GM23338 (cell line): ENCODE results near the gene USP31. TPM values are rescaled to one million over a fixed set of nuclear protein-coding genes. Genes with fewer than 3 reads are reported as not detected.

Experiments
- ATAC-seq: fragments of 200-7000 bp; cut with Tn5 transposase; 3 replicates; pipeline ENCODE4 v1.9.1; 2020
- DNase-seq: peaks from one replicate; pipeline ENCODE4 v3.0.0-alpha.2; 2015; ENCODE audit warnings: low spot score
- H2AFZ ChIP-seq: fragments of 200-600 bp; sonication (generic); 2 replicates; pipeline ENCODE4 v1.8.0; 2016; ENCODE audit warnings: antibody characterized with exemption, mild to moderate bottlenecking, moderate library complexity
- H3F3A ChIP-seq: fragments of 200-600 bp; sonication (generic); replicated peaks from 2 replicates; pipeline ENCODE4 v1.8.0; 2017; ENCODE audit warnings: antibody characterized with exemption, mixed run types, low read depth
- H3K27ac ChIP-seq: fragments of 200-600 bp; sonication (generic); 2 replicates; pipeline ENCODE4 v1.6.1; 2016; ENCODE audit warnings: low read depth
- H3K27me3 ChIP-seq: fragments of 200-600 bp; sonication (generic); 2 replicates; pipeline ENCODE4 v1.8.0; 2016; ENCODE audit warnings: mild to moderate bottlenecking, mixed run types, moderate library complexity; ENCODE audit not compliant: insufficient read depth
- H3K36me3 ChIP-seq: fragments of 200-600 bp; sonication (generic); 2 replicates; pipeline ENCODE4 v1.8.0; 2016; ENCODE audit warnings: mild to moderate bottlenecking; ENCODE audit not compliant: insufficient read depth
- H3K4me1 ChIP-seq: fragments of 200-600 bp; sonication (generic); 2 replicates; pipeline ENCODE4 v1.8.0; 2016; ENCODE audit warnings: mild to moderate bottlenecking, moderate library complexity; ENCODE audit not compliant: insufficient read depth
- H3K4me2 ChIP-seq: fragments of 200-600 bp; sonication (generic); 2 replicates; pipeline ENCODE4 v1.7.1; 2017; ENCODE audit warnings: mixed run types
- H3K4me3 ChIP-seq: fragments of 200-600 bp; sonication (generic); 2 replicates; pipeline ENCODE4 v1.6.1; 2016; ENCODE audit warnings: mixed run types
- H3K79me2 ChIP-seq: fragments of 200-600 bp; sonication (generic); replicated peaks from 2 replicates; pipeline ENCODE4 v1.8.0; 2017; ENCODE audit warnings: mild to moderate bottlenecking; ENCODE audit not compliant: insufficient read depth
- H3K9me2 ChIP-seq: fragments of 200-600 bp; sonication (generic); 2 replicates; pipeline ENCODE4 v1.8.0; 2017; ENCODE audit not compliant: insufficient read depth
- H4K20me1 ChIP-seq: fragments of 200-600 bp; sonication (generic); replicated peaks from 2 replicates; pipeline ENCODE4 v1.8.0; 2017; ENCODE audit warnings: mild to moderate bottlenecking; ENCODE audit not compliant: insufficient read depth
- H3K27ac Mint-ChIP-seq: 2 replicates; pipeline ENCODE4 v1.8.0; 2020; ENCODE audit warnings: inconsistent platforms, mild to moderate bottlenecking, moderate library complexity, mixed read lengths
- H3K27me3 Mint-ChIP-seq: 3 replicates; pipeline ENCODE4 v1.8.0; 2022; ENCODE audit warnings: low read depth, mild to moderate bottlenecking, moderate library complexity, mixed read lengths, inconsistent platforms; ENCODE audit not compliant: insufficient read depth, poor library complexity
- H3K36me3 Mint-ChIP-seq: 3 replicates; pipeline ENCODE4 v1.8.0; 2021; ENCODE audit warnings: low read depth, mild to moderate bottlenecking, inconsistent platforms, moderate library complexity, mixed read lengths
- H3K4me1 Mint-ChIP-seq: 3 replicates; pipeline ENCODE4 v1.8.0; 2020; ENCODE audit warnings: mild to moderate bottlenecking, inconsistent platforms, mixed read lengths
- H3K4me3 Mint-ChIP-seq: 3 replicates; pipeline ENCODE4 v1.8.0; 2021; ENCODE audit warnings: moderate library complexity, mild to moderate bottlenecking, inconsistent platforms, mixed read lengths
- H3K9me3 Mint-ChIP-seq: 3 replicates; pipeline ENCODE4 v1.8.0; 2020; ENCODE audit warnings: moderate library complexity, mild to moderate bottlenecking, inconsistent platforms, mixed read lengths
- CREB1 ChIP-seq: fragments of 250-450 bp; sonication (Bioruptor Pico); IDR thresholded peaks from 2 replicates; pipeline ENCODE4 v1.5.0; 2020; ENCODE audit warnings: low read depth, mild to moderate bottlenecking, moderate library complexity
- CTCF ChIP-seq, 2 experiments: fragments of 200-600 bp in 1 of 2; sonication (generic) in 1 of 2; conservative IDR thresholded peaks; 2 replicates each; pipeline versions ENCODE4 v1.5.1 to v1.6.1; 2016 to 2017; ENCODE audit warnings: antibody characterized with exemption in 2 of 2, low read depth in 2 of 2, mild to moderate bottlenecking in 2 of 2, moderate library complexity in 1 of 2
- ETS1 ChIP-seq: IDR thresholded peaks from 2 replicates; pipeline ENCODE4 v1.6.1; 2016; ENCODE audit warnings: antibody characterized with exemption
- EZH2phosphoT487 ChIP-seq: fragments of 200-600 bp; sonication (generic); IDR thresholded peaks from one replicate; pipeline ENCODE4 v1.8.1; 2018; ENCODE audit warnings: antibody characterized with exemption; ENCODE audit not compliant: unreplicated experiment
- JUNB ChIP-seq: IDR thresholded peaks from one replicate; pipeline ENCODE4 v1.6.1; 2016; ENCODE audit warnings: antibody characterized with exemption; ENCODE audit not compliant: unreplicated experiment
- NANOG ChIP-seq: IDR thresholded peaks from 2 replicates; pipeline ENCODE4 v1.6.1; 2016; ENCODE audit warnings: antibody characterized with exemption, borderline replicate concordance
- POLR2AphosphoS5 ChIP-seq: IDR thresholded peaks from 2 replicates; pipeline ENCODE4 v1.6.1; 2016; ENCODE audit warnings: antibody characterized with exemption, low read depth
- REST ChIP-seq: IDR thresholded peaks from one replicate; pipeline ENCODE4 v1.6.1; 2018; ENCODE audit warnings: antibody characterized with exemption; ENCODE audit not compliant: unreplicated experiment
- STAT1 ChIP-seq: IDR thresholded peaks from one replicate; pipeline ENCODE4 v1.6.1; 2016; ENCODE audit warnings: antibody characterized with exemption; ENCODE audit not compliant: unreplicated experiment
- ZNF114 ChIP-seq: fragments of 250-450 bp; sonication (Bioruptor Pico); IDR thresholded peaks from 2 replicates; pipeline ENCODE4 v1.5.0; 2020; ENCODE audit warnings: mild to moderate bottlenecking, moderate library complexity
- ZNF331 ChIP-seq: fragments of 250-450 bp; sonication (Bioruptor Pico); IDR thresholded peaks from 2 replicates; pipeline ENCODE4 v1.5.0; 2020; ENCODE audit warnings: low read depth, mild to moderate bottlenecking, moderate library complexity
- polyA plus RNA-seq: library from polyadenylated mRNA; unstranded; fragments of >200 nt; fragmentation: Nextera tagmentation; extraction: Ambion mirVana; gene quantifications from 2 replicates; pipeline ENCODE4 v1.2.1, GENCODE V29; 2016
- total RNA-seq: library from RNA; depleted of rRNA; stranded (reverse); fragments of >200 nt; shearing (Covaris generic); gene quantifications from 2 replicates; pipeline ENCODE4 v1.2.3, GENCODE V29; 2014

USP31 gene
- total and polyA plus RNA-seq, 2 experiments from 2014 or later = 4.3 to 17.9 TPM

GRCh38 chr16:23163921-23164320 lies 14.7 kb upstream of the USP31 start:
- Histone ChIP-seq H3K27me3 (no peaks in the 10 kb centered on the region), H3F3A (no peaks in the 10 kb centered on the region), H2AFZ (peak overlapping the region; percentile 67; the same call in 1 of the 2 replicates), H3K27ac (no peak overlapping the region), H3K4me3 (no peak overlapping the region), H3K4me2 (no peak overlapping the region), H3K4me1 (no peaks in the 10 kb centered on the region), H3K79me2 (no peaks in the 10 kb centered on the region), H3K36me3 (peaks cover 5% of the 10 kb centered on the region; the same call in 1 of the 2 replicates), H3K9me2 (peaks cover 2% of the 10 kb centered on the region; the same call in 1 of the 2 replicates), H4K20me1 (no peaks in the 10 kb centered on the region)
- DNase-seq (no peak), ATAC-seq (no peak)
- H3K36me3 Mint-ChIP-seq = peaks cover 10% of the 10 kb centered on the region
- no peak overlapping the region for H3K4me3 Mint-ChIP-seq
- TF ChIP-seq EZH2phosphoT487 = no peak
- no peak for TF ChIP-seq JUNB
- no peak for TF ChIP-seq ZNF331
- TF ChIP-seq NANOG = no peak
- TF ChIP-seq CREB1 (CRISPR knock-in tag) = no peak
- no peak overlapping the region for H3K27ac Mint-ChIP-seq
- H3K4me1 Mint-ChIP-seq = peaks cover 5% of the 10 kb centered on the region; the same call in 2 of the 3 replicates
- H3K27me3 Mint-ChIP-seq = no peaks in the 10 kb centered on the region
- peaks cover 15% of the 10 kb centered on the region for H3K9me3 Mint-ChIP-seq

GRCh38 chr16:23160574-23160973 lies 11.3 kb upstream of the USP31 start:
- Histone ChIP-seq H3K4me1 (0 out of 2 replicates have a peak, but pooled peaks cover 4% of the 10 kb centered on the region), H4K20me1 (no peaks in the 10 kb centered on the region), H3K36me3 (peaks cover 5% of the 10 kb centered on the region; the same call in 1 of the 2 replicates), H3F3A (no peaks in the 10 kb centered on the region), H2AFZ (no peak overlapping the region), H3K9me2 (peaks cover 2% of the 10 kb centered on the region), H3K4me3 (no peak overlapping the region), H3K27ac (no peak overlapping the region), H3K4me2 (no peak overlapping the region), H3K27me3 (no peaks in the 10 kb centered on the region), H3K79me2 (no peaks in the 10 kb centered on the region)
- Mint-ChIP-seq H3K27ac (no peak overlapping the region), H3K4me3 (no peak overlapping the region), H3K27me3 (no peaks in the 10 kb centered on the region), H3K4me1 (peaks cover 9% of the 10 kb centered on the region), H3K9me3 (peaks cover 16% of the 10 kb centered on the region), H3K36me3 (peaks cover 11% of the 10 kb centered on the region)
- no peak for TF ChIP-seq REST
- no peak for TF ChIP-seq ZNF114
- TF ChIP-seq CTCF (conservative IDR thresholded peaks at IDR 0.05; ENCODE audit: low read depth in 2 of 2) = no peak
- no peak for TF ChIP-seq ETS1
- TF ChIP-seq STAT1 = no peak
- no peak for TF ChIP-seq CREB1 (CRISPR knock-in tag)
- TF ChIP-seq POLR2AphosphoS5 = no peak
- peak; percentile 50 for ATAC-seq
- DNase-seq = peak; percentile 39
